Colonic mucosa (tissue), 4 donors: ENCODE results near the gene PSME2. TPM values are rescaled to one million over a fixed set of nuclear protein-coding genes. Genes with fewer than 3 reads are reported as not detected.

ENCODE experiments used
- DNase-seq: peaks from one replicate; pipeline ENCODE4 v3.0.0-alpha.2; 2020
- H3K27ac ChIP-seq: fragments of 200-600 bp; one replicate; pipeline ENCODE4 v1.8.0; 2021
- H3K27me3 ChIP-seq: fragments of 200-600 bp; one replicate; pipeline ENCODE4 v1.8.0; 2021
- H3K36me3 ChIP-seq: fragments of 200-600 bp; one replicate; pipeline ENCODE4 v1.8.0; 2021
- H3K4me1 ChIP-seq: fragments of 200-600 bp; one replicate; pipeline ENCODE4 v1.8.0; 2021; ENCODE audit warnings: mild to moderate bottlenecking
- H3K4me3 ChIP-seq: fragments of 200-600 bp; one replicate; pipeline ENCODE4 v1.8.0; 2021
- H3K9ac ChIP-seq, 2 donors: one replicate each; pipeline ENCODE4 v1.7.0; 2013; ENCODE audit warnings: control low read depth in 2 of 2, low read depth in 2 of 2, low read length in 2 of 2
- H3K9me3 ChIP-seq: fragments of 200-600 bp; one replicate; pipeline ENCODE4 v1.8.0; 2021
- intact Hi-C: fragments of 100-400 bp; cut with DNase I; formaldehyde crosslinking; loops from one replicate; pipeline ENCODE4 v1.14.1; 2022
- total RNA-seq, 2 donors: library from RNA; stranded (reverse); fragmentation: NEBNext Ultra II Directional in 1 of 2; extraction: Animal tissue kit (Norgen Biotek cat#: 25700) in 1 of 2; gene quantifications; one replicate each; pipeline ENCODE4 v1.2.1, GENCODE V29; 2021
- TF ChIP-seq, protein P1 (sequence below): fragments of 200-600 bp; IDR thresholded peaks from one replicate; pipeline ENCODE4 v1.8.0; 2022; ENCODE audit warnings: antibody characterized with exemption, mild to moderate bottlenecking
- donor health status: healthy.
- donor health status: DM: no; HTN: no; CAD: no.
- donor health status: DM: no; HTN: no; CAD: no.

Gene PSME2
- total RNA-seq, 2 donors from 2014 or later: 151 to 320 TPM

- no peaks in the 10 kb centered on the region for H3K27me3 ChIP-seq
- H3K27ac ChIP-seq: no peak overlapping the region
- intact Hi-C loops: no loop called here
- H3K9ac ChIP-seq: no peak overlapping the region
- H3K36me3 ChIP-seq: no peaks in the 10 kb centered on the region
- H3K4me3 ChIP-seq: no peak overlapping the region
- no peaks in the 10 kb centered on the region for H3K9me3 ChIP-seq
- TF ChIP-seq, protein P1, sequence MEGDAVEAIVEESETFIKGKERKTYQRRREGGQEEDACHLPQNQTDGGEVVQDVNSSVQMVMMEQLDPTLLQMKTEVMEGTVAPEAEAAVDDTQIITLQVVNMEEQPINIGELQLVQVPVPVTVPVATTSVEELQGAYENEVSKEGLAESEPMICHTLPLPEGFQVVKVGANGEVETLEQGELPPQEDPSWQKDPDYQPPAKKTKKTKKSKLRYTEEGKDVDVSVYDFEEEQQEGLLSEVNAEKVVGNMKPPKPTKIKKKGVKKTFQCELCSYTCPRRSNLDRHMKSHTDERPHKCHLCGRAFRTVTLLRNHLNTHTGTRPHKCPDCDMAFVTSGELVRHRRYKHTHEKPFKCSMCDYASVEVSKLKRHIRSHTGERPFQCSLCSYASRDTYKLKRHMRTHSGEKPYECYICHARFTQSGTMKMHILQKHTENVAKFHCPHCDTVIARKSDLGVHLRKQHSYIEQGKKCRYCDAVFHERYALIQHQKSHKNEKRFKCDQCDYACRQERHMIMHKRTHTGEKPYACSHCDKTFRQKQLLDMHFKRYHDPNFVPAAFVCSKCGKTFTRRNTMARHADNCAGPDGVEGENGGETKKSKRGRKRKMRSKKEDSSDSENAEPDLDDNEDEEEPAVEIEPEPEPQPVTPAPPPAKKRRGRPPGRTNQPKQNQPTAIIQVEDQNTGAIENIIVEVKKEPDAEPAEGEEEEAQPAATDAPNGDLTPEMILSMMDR: no peak
- no peaks in the 10 kb centered on the region for H3K4me1 ChIP-seq
- DNase-seq: no peak
Measured at GRCh38 chr14:24178399-24179178, 32.2 kb upstream of the PSME2 start.

- H3K36me3 ChIP-seq: no peaks in the 10 kb centered on the region
- TF ChIP-seq, protein P1: no peak
- no peak overlapping the region for H3K4me3 ChIP-seq
- no peak for DNase-seq
- no peaks in the 10 kb centered on the region for H3K9me3 ChIP-seq
- no peak overlapping the region for H3K9ac ChIP-seq
- intact Hi-C loops: no loop called here
- H3K4me1 ChIP-seq: no peaks in the 10 kb centered on the region
- H3K27ac ChIP-seq: no peak overlapping the region
- H3K27me3 ChIP-seq: no peaks in the 10 kb centered on the region
Measured at GRCh38 chr14:24177891-24178290, 31.5 kb upstream of the PSME2 start.

- DNase-seq: no peak
- intact Hi-C loops: no loop called here
Measured at GRCh38 chr14:24177041-24177825, 30.8 kb upstream of the PSME2 start.

DNA sequence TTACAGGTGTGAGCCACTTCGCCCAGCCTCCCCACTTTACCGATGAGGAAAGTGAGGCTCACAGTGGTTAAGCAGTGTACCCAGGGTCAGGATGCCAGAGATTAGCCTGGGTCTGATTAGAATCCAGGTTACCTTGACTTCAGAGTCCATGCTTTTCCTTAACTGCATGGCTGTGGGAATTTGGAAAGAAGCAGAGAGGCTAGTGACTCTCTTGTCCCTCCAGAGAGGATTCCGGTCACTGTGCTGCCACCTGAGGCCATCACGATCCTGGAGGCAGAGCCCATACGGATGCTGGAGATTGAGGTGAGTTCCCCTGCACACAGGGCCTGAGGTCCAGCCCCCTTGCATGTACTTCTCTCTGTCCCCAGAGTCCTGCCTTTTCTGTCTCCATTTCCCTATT is 30.2 kb upstream of the PSME2 start:
- H3K27ac ChIP-seq: no peak overlapping the region
- intact Hi-C loops: no loop called here
- H3K4me3 ChIP-seq: no peak overlapping the region
- H3K9me3 ChIP-seq: no peaks in the 10 kb centered on the region
- no peaks in the 10 kb centered on the region for H3K36me3 ChIP-seq
- no peaks in the 10 kb centered on the region for H3K27me3 ChIP-seq
- H3K9ac ChIP-seq: no peak overlapping the region
- no peak for DNase-seq
- TF ChIP-seq, protein P1: no peak
- H3K4me1 ChIP-seq: no peaks in the 10 kb centered on the region

More at GRCh38 chr14:24177041-24177825, 30.8 kb upstream of the PSME2 start:
- no peak overlapping the region for H3K9ac ChIP-seq
- H3K27me3 ChIP-seq: no peaks in the 10 kb centered on the region
- no peaks in the 10 kb centered on the region for H3K36me3 ChIP-seq
- no peaks in the 10 kb centered on the region for H3K9me3 ChIP-seq
- H3K4me1 ChIP-seq: no peaks in the 10 kb centered on the region
- no peak overlapping the region for H3K27ac ChIP-seq
- no peak overlapping the region for H3K4me3 ChIP-seq
- TF ChIP-seq, protein P1: no peak

GRCh38 chr14:24172871-24173281 is 26.5 kb upstream of the PSME2 start:
- Histone ChIP-seq H3K4me1 (no peaks in the 10 kb centered on the region), H3K27me3 (no peaks in the 10 kb centered on the region), H3K9ac (no peak overlapping the region), H3K9me3 (no peaks in the 10 kb centered on the region), H3K27ac (no peak overlapping the region), H3K36me3 (peaks cover 6% of the 10 kb centered on the region), H3K4me3 (no peak overlapping the region)
- intact Hi-C loops: no loop called here
- TF ChIP-seq, protein P1: no peak
- DNase-seq: no peak
